Loucy (cell line): ENCODE results near the gene ACSF3.

ENCODE experiments used
- H2AFZ ChIP-seq: fragments of 200-600 bp; sonication (generic); 2 replicates; pipeline ENCODE4 v1.6.0; 2016; ENCODE audit warnings: antibody characterized with exemption, mild to moderate bottlenecking, low read length, moderate library complexity
- H3F3A ChIP-seq: fragments of 200-600 bp; 2 replicates; pipeline ENCODE4 v1.6.0; 2016; ENCODE audit warnings: antibody characterized with exemption, low read depth, mild to moderate bottlenecking
- H3K27me3 ChIP-seq: fragments of 200-600 bp; sonication (generic); 2 replicates; pipeline ENCODE4 v1.6.1; 2014; ENCODE audit warnings: low read length, mild to moderate bottlenecking; ENCODE audit not compliant: insufficient read depth, poor library complexity, severe bottlenecking
- H3K36me3 ChIP-seq: fragments of 200-600 bp; sonication (generic); 2 replicates; pipeline ENCODE4 v1.6.1; 2016; ENCODE audit warnings: low read length; ENCODE audit not compliant: insufficient read depth
- H3K4me1 ChIP-seq: fragments of 200-600 bp; sonication (generic); 2 replicates; pipeline ENCODE4 v1.5.1; 2014; ENCODE audit warnings: low read length, mild to moderate bottlenecking; ENCODE audit not compliant: insufficient read depth, poor library complexity, severe bottlenecking
- H3K4me2 ChIP-seq: fragments of 200-600 bp; sonication (generic); 2 replicates; pipeline ENCODE4 v1.6.0; 2014; ENCODE audit warnings: antibody characterized with exemption, low read length, low read depth, mild to moderate bottlenecking; ENCODE audit not compliant: poor library complexity, severe bottlenecking
- H3K4me3 ChIP-seq: fragments of 200-600 bp; sonication (generic); 2 replicates; pipeline ENCODE4 v1.5.1; 2014; ENCODE audit warnings: low read length, mild to moderate bottlenecking, mixed read lengths; ENCODE audit not compliant: poor library complexity, severe bottlenecking
- H3K79me2 ChIP-seq: fragments of 200-600 bp; sonication (generic); 2 replicates; pipeline ENCODE4 v1.6.1; 2014; ENCODE audit warnings: low read length; ENCODE audit not compliant: insufficient read depth
- H3K9ac ChIP-seq: fragments of 200-600 bp; sonication (generic); 2 replicates; pipeline ENCODE4 v1.6.0; 2014; ENCODE audit warnings: mild to moderate bottlenecking, low read depth, low read length, moderate library complexity; ENCODE audit not compliant: poor library complexity, severe bottlenecking
- H3K9me2 ChIP-seq: fragments of 200-600 bp; sonication (generic); replicated peaks from 2 replicates; pipeline ENCODE4 v1.6.1; 2016; ENCODE audit warnings: low read depth, low read length, mixed read lengths
- H3K9me3 ChIP-seq: fragments of 200-600 bp; sonication (generic); 2 replicates; pipeline ENCODE4 v1.6.1; 2014; ENCODE audit warnings: mild to moderate bottlenecking, antibody characterized with exemption, low read length, low read depth; ENCODE audit not compliant: insufficient read depth
- H4K20me1 ChIP-seq: fragments of 200-600 bp; sonication (generic); 2 replicates; pipeline ENCODE4 v1.6.0; 2014; ENCODE audit warnings: antibody characterized with exemption, low read length, mild to moderate bottlenecking; ENCODE audit not compliant: insufficient read depth, poor library complexity, severe bottlenecking
- EZH2phosphoT487 ChIP-seq: fragments of 200-600 bp; IDR thresholded peaks from 2 replicates; pipeline ENCODE4 v1.6.1; 2018; ENCODE audit warnings: antibody characterized with exemption, mild to moderate bottlenecking, moderate library complexity, borderline replicate concordance
- TF ChIP-seq, protein P1 (sequence below): fragments of 200-600 bp; sonication (generic); conservative IDR thresholded peaks from 2 replicates; pipeline ENCODE4 v1.5.1; 2014; ENCODE audit warnings: mild to moderate bottlenecking, antibody characterized with exemption, low read length

Gene ACSF3

DNA sequence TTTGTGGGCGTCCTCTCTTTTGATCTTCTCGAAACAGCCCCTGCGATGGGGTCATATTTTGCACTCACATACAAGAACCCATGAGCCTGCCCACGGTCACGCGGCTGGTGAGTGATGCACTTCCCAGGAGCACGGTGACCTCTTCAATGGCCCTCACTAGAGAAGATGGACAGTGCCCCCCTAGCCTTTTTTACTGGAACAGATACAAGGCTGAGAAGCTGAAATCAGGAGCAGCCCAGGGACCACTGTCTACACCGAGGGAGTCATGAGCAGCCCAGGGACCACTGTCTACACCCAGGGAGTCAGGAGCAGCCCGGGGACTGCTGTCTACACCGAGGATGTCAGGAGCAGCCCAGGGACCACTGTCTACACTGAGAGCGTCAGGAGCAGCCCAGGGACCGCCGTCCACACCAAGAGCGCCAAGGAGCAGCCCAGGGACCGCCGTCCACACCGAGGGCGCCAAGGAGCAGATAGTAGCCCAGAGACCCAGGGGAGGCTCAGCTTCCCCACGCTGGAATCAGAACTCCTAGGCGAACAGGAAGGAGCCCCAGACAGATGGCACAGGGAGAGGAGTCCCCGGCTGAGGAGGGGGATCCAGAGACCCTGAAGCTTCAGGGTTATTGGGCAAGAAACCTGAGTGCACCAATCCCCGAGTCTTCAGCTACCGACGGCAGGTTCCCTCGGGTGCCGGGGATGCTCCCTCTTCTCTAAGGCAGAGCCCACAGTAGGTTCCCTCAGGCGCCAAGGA lies 23.7 kb downstream of the ACSF3 start:
- Histone ChIP-seq H3K36me3 (no peaks in the 10 kb centered on the region; the same call in 1 of the 2 replicates), H3K4me3 (no peak overlapping the region), H4K20me1 (no peaks in the 10 kb centered on the region), H3K4me1 (peaks cover 25% of the 10 kb centered on the region), H2AFZ (no peak overlapping the region), H3F3A (no peaks in the 10 kb centered on the region), H3K27me3 (no peaks in the 10 kb centered on the region), H3K79me2 (peaks cover 4% of the 10 kb centered on the region; the same call in 1 of the 2 replicates), H3K4me2 (no peak overlapping the region), H3K9ac (no peak overlapping the region), H3K9me3 (no peaks in the 10 kb centered on the region), H3K9me2 (no peaks in the 10 kb centered on the region)
- TF ChIP-seq, protein P1, sequence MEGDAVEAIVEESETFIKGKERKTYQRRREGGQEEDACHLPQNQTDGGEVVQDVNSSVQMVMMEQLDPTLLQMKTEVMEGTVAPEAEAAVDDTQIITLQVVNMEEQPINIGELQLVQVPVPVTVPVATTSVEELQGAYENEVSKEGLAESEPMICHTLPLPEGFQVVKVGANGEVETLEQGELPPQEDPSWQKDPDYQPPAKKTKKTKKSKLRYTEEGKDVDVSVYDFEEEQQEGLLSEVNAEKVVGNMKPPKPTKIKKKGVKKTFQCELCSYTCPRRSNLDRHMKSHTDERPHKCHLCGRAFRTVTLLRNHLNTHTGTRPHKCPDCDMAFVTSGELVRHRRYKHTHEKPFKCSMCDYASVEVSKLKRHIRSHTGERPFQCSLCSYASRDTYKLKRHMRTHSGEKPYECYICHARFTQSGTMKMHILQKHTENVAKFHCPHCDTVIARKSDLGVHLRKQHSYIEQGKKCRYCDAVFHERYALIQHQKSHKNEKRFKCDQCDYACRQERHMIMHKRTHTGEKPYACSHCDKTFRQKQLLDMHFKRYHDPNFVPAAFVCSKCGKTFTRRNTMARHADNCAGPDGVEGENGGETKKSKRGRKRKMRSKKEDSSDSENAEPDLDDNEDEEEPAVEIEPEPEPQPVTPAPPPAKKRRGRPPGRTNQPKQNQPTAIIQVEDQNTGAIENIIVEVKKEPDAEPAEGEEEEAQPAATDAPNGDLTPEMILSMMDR: no peak
- no peak for TF ChIP-seq EZH2phosphoT487

DNA sequence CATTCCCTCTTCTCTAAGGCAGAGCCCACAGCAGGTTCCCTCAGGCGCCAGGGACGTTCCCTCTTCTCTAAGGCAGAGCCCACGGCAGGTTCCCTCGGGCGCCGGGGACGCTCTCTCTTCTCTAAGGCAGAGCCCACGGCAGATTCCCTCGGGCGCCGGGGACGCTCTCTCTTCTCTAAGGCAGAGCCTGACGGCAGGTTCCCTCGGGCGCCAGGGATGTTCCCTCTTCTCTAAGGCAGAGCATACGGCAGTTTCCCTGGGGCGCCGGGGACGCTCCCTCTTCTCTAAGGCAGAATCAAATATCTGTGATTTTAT lies 24.3 kb downstream of the ACSF3 start:
- Histone ChIP-seq H3K9me3 (no peaks in the 10 kb centered on the region), H2AFZ (no peak overlapping the region), H3K9ac (no peak overlapping the region)

DNA sequence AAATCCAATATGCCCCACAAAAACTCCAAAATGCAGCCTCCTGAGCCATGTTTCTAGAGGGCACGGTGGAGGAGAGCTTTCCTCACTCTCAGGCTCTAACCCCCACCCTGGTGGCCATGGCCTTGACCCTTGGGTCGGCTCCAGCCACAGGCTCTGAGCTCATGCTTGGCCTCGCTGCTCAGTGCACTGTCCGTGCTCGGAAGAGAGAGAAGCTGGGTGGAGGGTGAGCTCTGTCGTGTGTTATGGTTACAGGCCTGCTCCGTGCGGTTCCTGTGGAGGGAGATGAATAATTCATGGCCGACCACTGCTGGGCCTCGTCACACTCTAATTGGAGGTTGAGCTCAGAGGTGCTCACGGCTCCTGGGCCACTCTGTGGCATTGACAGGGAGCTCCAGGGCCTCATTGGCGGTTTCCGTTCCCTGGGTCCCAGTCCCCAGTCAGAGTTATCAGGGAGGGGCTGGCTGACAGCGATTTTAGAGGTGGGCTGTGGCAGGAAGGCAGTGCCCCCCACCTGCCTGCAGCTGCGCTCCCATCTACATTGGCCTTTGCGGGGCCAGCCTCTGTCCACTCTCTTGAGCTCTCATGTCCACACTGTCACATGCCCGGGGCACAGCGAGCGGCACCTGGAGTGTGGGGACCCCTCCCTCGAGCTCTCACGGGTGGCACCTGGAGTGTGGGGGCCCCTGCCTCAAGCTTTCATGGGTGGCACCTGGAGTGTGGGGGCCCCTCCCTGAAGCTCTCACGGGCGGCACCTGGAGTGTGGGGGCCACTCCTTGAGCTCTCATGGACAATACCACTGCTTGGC lies 24.9 kb downstream of the ACSF3 start:
- TF ChIP-seq, protein P1: no peak
- TF ChIP-seq EZH2phosphoT487: no peak
- H4K20me1 ChIP-seq: no peaks in the 10 kb centered on the region
- peaks cover 22% of the 10 kb centered on the region for H3K4me1 ChIP-seq
- no peak overlapping the region for H2AFZ ChIP-seq
- H3K9me2 ChIP-seq: no peaks in the 10 kb centered on the region
- H3K79me2 ChIP-seq: peaks cover 4% of the 10 kb centered on the region; the same call in 1 of the 2 replicates
- H3K4me2 ChIP-seq: no peak overlapping the region
- H3K9ac ChIP-seq: no peak overlapping the region
- H3K4me3 ChIP-seq: no peak overlapping the region
- H3K36me3 ChIP-seq: no peaks in the 10 kb centered on the region; the same call in 1 of the 2 replicates
- H3K27me3 ChIP-seq: no peaks in the 10 kb centered on the region
- no peaks in the 10 kb centered on the region for H3K9me3 ChIP-seq
- H3F3A ChIP-seq: no peaks in the 10 kb centered on the region

More for the DNA sequence above, 24.3 kb downstream of the ACSF3 start:
- TF ChIP-seq, protein P1: no peak
- TF ChIP-seq EZH2phosphoT487: no peak
- Histone ChIP-seq H3K4me3 (no peak overlapping the region), H3K79me2 (peaks cover 4% of the 10 kb centered on the region; the same call in 1 of the 2 replicates), H3K9me2 (no peaks in the 10 kb centered on the region), H3F3A (no peaks in the 10 kb centered on the region), H3K27me3 (no peaks in the 10 kb centered on the region), H3K4me2 (no peak overlapping the region), H4K20me1 (no peaks in the 10 kb centered on the region), H3K4me1 (peaks cover 25% of the 10 kb centered on the region), H3K36me3 (no peaks in the 10 kb centered on the region; the same call in 1 of the 2 replicates)
